Testis (tissue), 3 donors: ENCODE measurements around the gene NACC2. TPM values are rescaled to one million over a fixed set of nuclear protein-coding genes. Genes with fewer than 3 reads are reported as not detected.

Experiments
- DNase-seq: peaks from one replicate; pipeline ENCODE4 v3.0.0-alpha.2; 2019
- H3K27ac ChIP-seq, 2 donors: fragments of 200-600 bp; sonication (generic); one replicate each; pipeline ENCODE4 v1.5.1; 2019
- H3K27me3 ChIP-seq: fragments of 200-600 bp; sonication (generic); one replicate; pipeline ENCODE4 v1.5.1; 2019
- H3K36me3 ChIP-seq: fragments of 200-600 bp; sonication (generic); one replicate; pipeline ENCODE4 v1.5.1; 2017; ENCODE audit warnings: low read depth; ENCODE audit errors: missing control alignments
- H3K4me1 ChIP-seq: fragments of 200-600 bp; sonication (generic); one replicate; pipeline ENCODE4 v1.5.1; 2019
- H3K4me3 ChIP-seq, 2 donors: fragments of 200-600 bp; sonication (generic); one replicate each; pipeline ENCODE4 v1.5.1; 2017 to 2019
- H3K9me3 ChIP-seq: fragments of 200-600 bp; sonication (generic); one replicate; pipeline ENCODE4 v1.5.1; 2017
- POLR2A ChIP-seq: fragments of 450-650 bp; IDR thresholded peaks from one replicate; pipeline ENCODE4 v1.6.1; 2017; ENCODE audit warnings: antibody characterized with exemption, mild to moderate bottlenecking, moderate library complexity
- WGBS, 2 donors: methylation state at CpG; one replicate each; pipeline ENCODE4 v1.1.5; 2018; 5-methylcytosine and 5-hydroxymethylcytosine counted together
- intact Hi-C: fragments of 100-400 bp; cut with DNase I; formaldehyde crosslinking; loops from one replicate; pipeline ENCODE4 v1.15.1; 2023; ENCODE audit warnings: low total_unique reads
- polyA plus RNA-seq: library from polyadenylated mRNA; stranded (reverse); fragments of 350-450 nt; fragmentation: Illumina TruSeq; extraction: RNeasy Lipid Tissue Mini Kit (QIAGEN cat#74804); gene quantifications from one replicate; pipeline ENCODE4 v1.2.3, GENCODE V29; 2014; ENCODE audit warnings: low read depth, low replicate concordance; ENCODE audit not compliant: insufficient read depth
- total RNA-seq, 2 donors: library from RNA; depleted of rRNA; stranded (reverse); fragments of >200 nt; gene quantifications; one replicate each; pipeline ENCODE4 v1.2.3, GENCODE V29; 2016
- TF ChIP-seq, protein P1 (sequence below), 3 experiments: fragments of 450-650 bp in 2 of 3; fragments of 200-600 bp in 1 of 3; sonication (generic) in 1 of 3; IDR thresholded peaks; one replicate each; pipeline ENCODE4 v1.5.1; 2016 to 2019; ENCODE audit warnings: antibody characterized with exemption in 3 of 3, mild to moderate bottlenecking in 2 of 3, moderate library complexity in 1 of 3

Gene NACC2
- total and polyA plus RNA-seq, 3 donors from 2014 or later: 29.3 to 49.7 (median 49.5) TPM

DNA sequence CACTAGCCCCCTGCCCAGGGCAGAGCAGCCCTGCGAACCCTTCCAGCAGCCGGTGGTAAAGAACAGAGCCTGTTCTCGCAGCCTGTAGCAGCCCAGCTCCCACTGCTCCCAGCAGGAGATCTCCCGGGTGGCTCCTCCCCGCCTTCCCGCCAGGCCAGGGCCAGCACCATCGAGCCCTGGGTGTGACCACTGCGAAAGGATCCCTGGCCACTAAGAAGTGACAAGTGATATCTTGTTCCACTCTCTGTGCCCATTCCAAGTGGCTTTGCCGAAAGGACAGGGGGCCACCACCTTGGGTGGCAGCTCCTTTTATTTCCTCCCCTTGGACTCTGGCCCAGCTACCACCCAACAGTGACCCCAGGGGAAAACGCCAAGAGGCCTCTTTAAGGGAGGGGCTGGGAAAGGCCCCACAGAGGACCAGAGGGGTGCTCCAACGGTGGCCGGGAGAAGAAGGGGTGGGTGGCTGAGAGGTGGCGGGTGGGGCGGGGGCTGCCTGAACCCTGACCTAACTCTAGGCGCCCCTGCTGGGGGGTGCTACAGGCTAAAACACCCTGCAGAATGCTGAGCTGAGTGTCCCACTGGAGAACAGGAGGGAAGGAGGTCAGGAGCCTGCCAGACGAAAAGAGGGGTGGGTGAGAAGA, 1.6 kb downstream of the NACC2 start:
- 36 to 39% methylated on average over 6 to 16 of the region's 16 CpGs for WGBS, 2 donors
- Histone ChIP-seq H3K9me3 (no peaks in the 10 kb centered on the region), H3K27me3 (no peaks in the 10 kb centered on the region), H3K36me3 (no peaks in the 10 kb centered on the region), H3K4me3 (peak overlapping the region; percentile 74 to 83), H3K4me1 (peaks cover 62% of the 10 kb centered on the region), H3K27ac (peak overlapping the region; percentile 87 to 88)
- intact Hi-C loops: no loop called here
- DNase-seq: peak; percentile 75
- TF ChIP-seq, protein P1, sequence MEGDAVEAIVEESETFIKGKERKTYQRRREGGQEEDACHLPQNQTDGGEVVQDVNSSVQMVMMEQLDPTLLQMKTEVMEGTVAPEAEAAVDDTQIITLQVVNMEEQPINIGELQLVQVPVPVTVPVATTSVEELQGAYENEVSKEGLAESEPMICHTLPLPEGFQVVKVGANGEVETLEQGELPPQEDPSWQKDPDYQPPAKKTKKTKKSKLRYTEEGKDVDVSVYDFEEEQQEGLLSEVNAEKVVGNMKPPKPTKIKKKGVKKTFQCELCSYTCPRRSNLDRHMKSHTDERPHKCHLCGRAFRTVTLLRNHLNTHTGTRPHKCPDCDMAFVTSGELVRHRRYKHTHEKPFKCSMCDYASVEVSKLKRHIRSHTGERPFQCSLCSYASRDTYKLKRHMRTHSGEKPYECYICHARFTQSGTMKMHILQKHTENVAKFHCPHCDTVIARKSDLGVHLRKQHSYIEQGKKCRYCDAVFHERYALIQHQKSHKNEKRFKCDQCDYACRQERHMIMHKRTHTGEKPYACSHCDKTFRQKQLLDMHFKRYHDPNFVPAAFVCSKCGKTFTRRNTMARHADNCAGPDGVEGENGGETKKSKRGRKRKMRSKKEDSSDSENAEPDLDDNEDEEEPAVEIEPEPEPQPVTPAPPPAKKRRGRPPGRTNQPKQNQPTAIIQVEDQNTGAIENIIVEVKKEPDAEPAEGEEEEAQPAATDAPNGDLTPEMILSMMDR (IDR thresholded peaks at IDR 0.05): no peak
- TF ChIP-seq POLR2A: no peak

DNA sequence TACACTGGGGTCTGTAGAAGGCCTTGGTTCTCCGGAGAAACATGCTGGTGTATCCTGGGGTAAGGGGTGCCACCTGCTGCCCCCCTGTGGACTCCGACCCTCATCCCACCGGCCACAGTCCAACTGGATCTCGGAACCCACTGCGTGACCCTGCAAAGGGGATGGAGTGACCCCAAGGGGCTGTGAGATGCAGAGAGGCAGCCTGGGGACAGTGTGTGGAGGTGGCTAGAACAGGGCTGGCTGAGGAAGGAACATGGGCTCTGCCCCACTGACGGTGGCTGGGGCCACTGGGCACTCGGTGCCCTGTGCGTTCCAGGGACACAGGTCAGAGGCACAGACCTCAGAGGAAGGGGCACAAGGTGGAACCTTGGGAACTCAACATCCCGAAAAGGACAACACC, 2.3 kb downstream of the NACC2 start:
- TF ChIP-seq POLR2A: no peak
- TF ChIP-seq, protein P1 (IDR thresholded peaks at IDR 0.05): no peak
- Histone ChIP-seq H3K36me3 (no peaks in the 10 kb centered on the region), H3K27ac (peak overlapping the region; percentile 31 to 88), H3K27me3 (no peaks in the 10 kb centered on the region), H3K4me1 (peaks cover 69% of the 10 kb centered on the region), H3K4me3 (no peak overlapping the region), H3K9me3 (no peaks in the 10 kb centered on the region)
- intact Hi-C loops: no loop called here
- 83 to 89% methylated on average over 5 to 9 of the region's 9 CpGs for WGBS, 2 donors
- no peak for DNase-seq

DNA sequence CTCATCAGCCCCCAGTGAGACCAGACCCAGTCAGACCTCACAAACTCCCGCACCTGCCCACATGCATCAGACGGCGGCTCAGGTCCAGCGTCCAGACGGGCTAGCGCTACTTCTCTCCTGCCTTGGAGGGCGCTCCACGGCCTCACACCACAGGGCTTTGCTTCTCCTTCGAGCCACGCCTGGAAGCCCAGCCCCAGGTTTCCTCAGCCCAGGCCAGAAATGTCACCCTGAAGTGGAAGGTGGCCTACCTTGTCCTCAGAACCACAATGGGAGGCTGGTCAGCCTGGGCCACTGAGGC, 2.8 kb downstream of the NACC2 start:
- intact Hi-C loops: no loop called here
- Histone ChIP-seq H3K4me3 (no peak overlapping the region), H3K9me3 (no peaks in the 10 kb centered on the region), H3K4me1 (peaks cover 74% of the 10 kb centered on the region), H3K27me3 (no peaks in the 10 kb centered on the region), H3K27ac (peak overlapping the region; percentile 31 to 88), H3K36me3 (no peaks in the 10 kb centered on the region)
- no peak for TF ChIP-seq POLR2A
- TF ChIP-seq, protein P1 (IDR thresholded peaks at IDR 0.05): no peak
- 96% methylated on average over 10 of the region's 10 CpGs; no CpG with 5 or more reads in 1 of the 2 donors for WGBS, 2 donors
- DNase-seq: no peak

DNA sequence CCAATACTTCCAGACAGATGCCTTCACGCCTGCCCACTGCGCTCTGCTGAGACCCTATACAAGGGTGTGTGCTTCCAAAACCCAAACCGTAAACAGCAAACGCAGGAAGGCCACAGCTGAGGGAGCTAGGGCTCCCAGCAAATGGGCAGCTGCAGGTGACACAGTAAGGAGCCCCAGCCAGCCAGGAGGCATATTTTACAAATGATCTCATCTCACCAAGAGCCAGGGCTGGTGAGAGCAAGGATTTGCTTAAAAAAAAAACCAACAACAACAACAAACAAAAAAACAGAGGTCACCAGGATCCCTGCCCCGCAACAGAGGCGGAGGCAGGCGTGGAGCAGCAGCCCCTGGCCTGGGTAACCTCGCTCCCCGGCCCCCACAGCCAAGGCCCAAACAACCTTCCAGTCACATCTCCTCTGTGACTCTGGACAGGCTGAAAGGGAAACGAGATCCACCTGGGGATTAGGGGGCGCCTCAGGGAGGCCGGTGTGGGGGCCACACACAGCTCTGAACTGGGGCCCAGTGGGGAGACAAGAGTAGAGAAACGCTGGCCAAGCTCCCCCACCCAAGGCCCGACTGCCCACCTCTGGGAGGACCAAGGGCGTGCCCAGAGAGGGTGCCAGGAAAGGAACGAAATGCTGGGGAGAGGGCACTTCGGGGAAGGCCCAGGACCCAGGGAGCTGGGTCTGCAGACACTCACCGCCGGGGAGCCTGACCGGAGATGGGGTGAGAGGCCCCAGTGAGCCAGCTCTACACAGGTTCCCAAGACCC, 3.3 kb downstream of the NACC2 start:
- Histone ChIP-seq H3K27ac (peak overlapping the region in 1 of 2 donors; percentile 88), H3K4me1 (peaks cover 76% of the 10 kb centered on the region), H3K4me3 (no peak overlapping the region), H3K27me3 (no peaks in the 10 kb centered on the region), H3K36me3 (no peaks in the 10 kb centered on the region), H3K9me3 (no peaks in the 10 kb centered on the region)
- no peak for DNase-seq
- TF ChIP-seq, protein P1 (IDR thresholded peaks at IDR 0.05): no peak
- no peak for TF ChIP-seq POLR2A
- intact Hi-C loops: no loop called here
- 88 to 90% methylated on average over 13 to 20 of the region's 20 CpGs for WGBS, 2 donors
